Tibial nerve (tissue), 4 donors: ENCODE data around the gene PERP.
"Not testable (repeated sequence)": the region's sequence is repeated elsewhere in the genome, so short reads cannot be mapped to it uniquely, and the experiment has no call there.

ENCODE experiments used
- EP300 ChIP-seq, 2 donors: sonication (generic); formaldehyde crosslinking; IDR thresholded peaks; one replicate each; pipeline ENCODE4 v1.6.1; 2017; ENCODE audit warnings: antibody characterized with exemption in 2 of 2, mild to moderate bottlenecking in 1 of 2
- POLR2A ChIP-seq, 2 donors: fragments of 450-650 bp; IDR thresholded peaks; one replicate each; pipeline ENCODE4 v1.6.1; 2017; ENCODE audit warnings: antibody characterized with exemption in 2 of 2, mild to moderate bottlenecking in 2 of 2, moderate library complexity in 2 of 2
- TF ChIP-seq, protein P1 (sequence below), 5 experiments: fragments of 200-600 bp in 3 of 5; fragments of 450-650 bp in 2 of 5; sonication (generic) in 3 of 5; IDR thresholded peaks; one replicate each; pipeline ENCODE4 v1.5.1; 2016 to 2019; ENCODE audit warnings: antibody characterized with exemption in 5 of 5, mild to moderate bottlenecking in 3 of 5, moderate library complexity in 2 of 5

DNA sequence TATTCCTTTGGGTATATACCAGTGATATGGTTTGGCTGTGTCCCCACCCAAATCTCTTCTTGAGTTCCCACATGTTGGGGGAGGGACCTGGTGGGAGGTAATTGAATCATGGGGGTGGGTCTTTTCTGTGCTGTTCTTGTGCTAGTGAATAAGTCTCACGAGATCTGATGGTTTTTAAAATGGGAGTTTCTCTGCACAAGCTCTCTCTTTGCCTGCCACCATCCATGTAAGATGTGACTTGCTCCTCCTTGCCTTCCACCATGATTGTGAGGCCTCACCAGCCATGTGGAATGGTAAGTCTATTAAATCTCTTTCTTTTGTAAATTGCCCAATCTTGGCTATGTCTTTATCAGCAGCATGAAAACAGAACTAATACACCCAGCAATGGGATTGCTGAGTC lies 12.0 kb upstream of the PERP start:
- TF ChIP-seq, protein P1, sequence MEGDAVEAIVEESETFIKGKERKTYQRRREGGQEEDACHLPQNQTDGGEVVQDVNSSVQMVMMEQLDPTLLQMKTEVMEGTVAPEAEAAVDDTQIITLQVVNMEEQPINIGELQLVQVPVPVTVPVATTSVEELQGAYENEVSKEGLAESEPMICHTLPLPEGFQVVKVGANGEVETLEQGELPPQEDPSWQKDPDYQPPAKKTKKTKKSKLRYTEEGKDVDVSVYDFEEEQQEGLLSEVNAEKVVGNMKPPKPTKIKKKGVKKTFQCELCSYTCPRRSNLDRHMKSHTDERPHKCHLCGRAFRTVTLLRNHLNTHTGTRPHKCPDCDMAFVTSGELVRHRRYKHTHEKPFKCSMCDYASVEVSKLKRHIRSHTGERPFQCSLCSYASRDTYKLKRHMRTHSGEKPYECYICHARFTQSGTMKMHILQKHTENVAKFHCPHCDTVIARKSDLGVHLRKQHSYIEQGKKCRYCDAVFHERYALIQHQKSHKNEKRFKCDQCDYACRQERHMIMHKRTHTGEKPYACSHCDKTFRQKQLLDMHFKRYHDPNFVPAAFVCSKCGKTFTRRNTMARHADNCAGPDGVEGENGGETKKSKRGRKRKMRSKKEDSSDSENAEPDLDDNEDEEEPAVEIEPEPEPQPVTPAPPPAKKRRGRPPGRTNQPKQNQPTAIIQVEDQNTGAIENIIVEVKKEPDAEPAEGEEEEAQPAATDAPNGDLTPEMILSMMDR (IDR thresholded peaks at IDR 0.05), result not testable (repeated sequence)
- TF ChIP-seq EP300, POLR2A (IDR thresholded peaks at IDR 0.05): not testable (repeated sequence)
